Measurements from ENCODE around the gene DCN. TPM values are rescaled to one million over a fixed set of nuclear protein-coding genes. Genes with fewer than 3 reads are reported as not detected.

Gene DCN
- total RNA-seq, 2 experiments from 2014 or later = not detected

- DNase-seq = no peak
- CTCF ChIA-PET = no interaction called here
- POLR2A ChIA-PET = no interaction called here
- no peaks in the 10 kb centered on the region for H3K9me3 ChIP-seq (ENCODE audit: control insufficient read depth in 1 of 2, insufficient read depth in 1 of 2, low read length in 2 of 2)
- no peaks in the 10 kb centered on the region for H3K4me1 Mint-ChIP-seq (ENCODE audit: low read depth)
- no peaks in the 10 kb centered on the region for H3K4me1 ChIP-seq (ENCODE audit: insufficient read depth, low read length)
- no peak overlapping the region for H3K27ac ChIP-seq (ENCODE audit: low read depth in 1 of 2, low read length in 2 of 2)
- TF ChIP-seq CTCF (IDR thresholded peaks at IDR 0.05) = peak; percentile 7
- no peaks in the 10 kb centered on the region for H3K9me3 Mint-ChIP-seq
- H3K4me3 ChIP-seq (ENCODE audit: low read length) = no peak overlapping the region
- intact Hi-C loops (cut with DNase I, micrococcal nuclease) = no loop called here
- no peaks in the 10 kb centered on the region for H3K27me3 Mint-ChIP-seq
- no peaks in the 10 kb centered on the region for H3K36me3 Mint-ChIP-seq (ENCODE audit: low read depth)
- H3K4me3 Mint-ChIP-seq = no peak overlapping the region
- no peak overlapping the region for H3K27ac Mint-ChIP-seq
- no peak for ATAC-seq (ENCODE audit: poor library complexity)
- no peaks in the 10 kb centered on the region for H3K27me3 ChIP-seq (ENCODE audit: control insufficient read depth in 1 of 2, insufficient read depth in 2 of 2, low read length in 2 of 2)
- H3K36me3 ChIP-seq (ENCODE audit: insufficient read depth, low read length) = no peaks in the 10 kb centered on the region
Observed at GRCh38 chr12:91178139-91178561, 4.5 kb downstream of the DCN start.

DNA sequence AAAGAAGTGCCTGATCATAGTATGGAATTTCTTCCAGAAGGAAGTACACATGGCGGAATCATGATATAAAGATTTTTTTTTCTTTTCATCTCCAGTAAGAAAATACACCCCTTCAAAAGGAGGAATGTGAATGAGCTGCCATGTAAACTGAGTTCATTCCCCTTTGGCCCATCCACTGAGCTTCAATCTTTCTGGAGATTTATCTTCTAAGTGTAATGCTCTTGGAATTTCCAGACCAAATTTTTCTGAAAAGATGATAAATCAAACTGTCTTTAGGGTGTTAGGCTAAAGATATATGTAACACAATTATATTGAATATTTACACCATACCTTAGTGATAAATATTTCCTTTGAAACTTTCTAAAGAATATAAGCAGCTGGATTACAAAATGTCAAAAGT lies 5.2 kb downstream of the DCN start:
- no peak overlapping the region for H3K27ac Mint-ChIP-seq
- no peaks in the 10 kb centered on the region for H3K9me3 ChIP-seq (ENCODE audit: control insufficient read depth in 1 of 2, insufficient read depth in 1 of 2, low read length in 2 of 2)
- intact Hi-C loops (cut with DNase I, micrococcal nuclease) = no loop called here
- no peak for TF ChIP-seq CTCF (IDR thresholded peaks at IDR 0.05)
- ChIA-PET POLR2A (no interaction called here), CTCF (interaction anchor here (1.2 to 1.7 kb wide), 2 partner anchors 8 to 32 kb away, joined by 4 read pairs; no protein-coding TSS in a partner anchor)
- ATAC-seq (ENCODE audit: poor library complexity) = no peak
- H3K9me3 Mint-ChIP-seq = no peaks in the 10 kb centered on the region
- H3K36me3 Mint-ChIP-seq (ENCODE audit: low read depth) = no peaks in the 10 kb centered on the region
- no peaks in the 10 kb centered on the region for H3K27me3 ChIP-seq (ENCODE audit: control insufficient read depth in 1 of 2, insufficient read depth in 2 of 2, low read length in 2 of 2)
- H3K27me3 Mint-ChIP-seq = no peaks in the 10 kb centered on the region
- no peak overlapping the region for H3K27ac ChIP-seq (ENCODE audit: low read depth in 1 of 2, low read length in 2 of 2)
- no peaks in the 10 kb centered on the region for H3K4me1 Mint-ChIP-seq (ENCODE audit: low read depth)
- DNase-seq = no peak
- no peaks in the 10 kb centered on the region for H3K4me1 ChIP-seq (ENCODE audit: insufficient read depth, low read length)
- H3K4me3 Mint-ChIP-seq = no peak overlapping the region
- H3K4me3 ChIP-seq (ENCODE audit: low read length) = no peak overlapping the region
- no peaks in the 10 kb centered on the region for H3K36me3 ChIP-seq (ENCODE audit: insufficient read depth, low read length)

GRCh38 chr12:91176915-91177314 lies 5.7 kb downstream of the DCN start:
- no peaks in the 10 kb centered on the region for H3K9me3 ChIP-seq (ENCODE audit: control insufficient read depth in 1 of 2, insufficient read depth in 1 of 2, low read length in 2 of 2)
- ATAC-seq (ENCODE audit: poor library complexity) (no peak), DNase-seq (no peak)
- H3K36me3 ChIP-seq (ENCODE audit: insufficient read depth, low read length) = no peaks in the 10 kb centered on the region
- H3K4me3 ChIP-seq (ENCODE audit: low read length) = no peak overlapping the region
- no peaks in the 10 kb centered on the region for H3K9me3 Mint-ChIP-seq
- ChIA-PET POLR2A (no interaction called here), CTCF (interaction anchor here (1.2 to 1.7 kb wide), 2 partner anchors 9 to 33 kb away, joined by 4 read pairs; no protein-coding TSS in a partner anchor)
- no peak for TF ChIP-seq CTCF (IDR thresholded peaks at IDR 0.05)
- H3K4me1 Mint-ChIP-seq (ENCODE audit: low read depth) = no peaks in the 10 kb centered on the region
- H3K36me3 Mint-ChIP-seq (ENCODE audit: low read depth) = no peaks in the 10 kb centered on the region
- no peak overlapping the region for H3K27ac Mint-ChIP-seq
- H3K27me3 Mint-ChIP-seq = no peaks in the 10 kb centered on the region
- H3K4me3 Mint-ChIP-seq = no peak overlapping the region
- intact Hi-C loops (cut with DNase I, micrococcal nuclease) = no loop called here
- H3K27me3 ChIP-seq (ENCODE audit: control insufficient read depth in 1 of 2, insufficient read depth in 2 of 2, low read length in 2 of 2) = no peaks in the 10 kb centered on the region
- H3K27ac ChIP-seq (ENCODE audit: low read depth in 1 of 2, low read length in 2 of 2) = no peak overlapping the region
- H3K4me1 ChIP-seq (ENCODE audit: insufficient read depth, low read length) = no peaks in the 10 kb centered on the region
